GM04504 (cell line): ENCODE data around the gene PRKCSH.
A peak's percentile ranks its signal among the peaks of the same experiment; 100 is the strongest.
"Not testable (repeated sequence)": the region's sequence is repeated elsewhere in the genome, so short reads cannot be mapped to it uniquely, and the experiment has no call there.

Experiments
- DNase-seq: peaks from one replicate; pipeline ENCODE4 v3.0.0-alpha.2; 2012; ENCODE audit warnings: low read depth

PRKCSH gene

GRCh38 chr19:11435057-11435832 lies at the start of gene PRKCSH, which contains the start of gene ODAD3:
PRKCSH (plus strand) TSS chr19:11435635; CDS start chr19:11436118, 483 bp downstream.
ODAD3 (minus strand) TSS chr19:11435121; CDS start chr19:11435016, 105 bp downstream.
- peak; percentile 100 for DNase-seq

- DNase-seq, result no peak
These were observed 48.0 kb upstream of the PRKCSH start for GRCh38 chr19:11387162-11388034.

GRCh38 chr19:11390359-11390758 lies 45.1 kb upstream of the PRKCSH start:
- DNase-seq, result no peak

GRCh38 chr19:11390933-11391680 lies 44.3 kb upstream of the PRKCSH start:
- no peak for DNase-seq

GRCh38 chr19:11397089-11397610 lies 38.3 kb upstream of the PRKCSH start:
- DNase-seq, result no peak

GRCh38 chr19:11399667-11400066 lies 35.8 kb upstream of the PRKCSH start:
- no peak for DNase-seq

GRCh38 chr19:11400798-11401197 lies 34.6 kb upstream of the PRKCSH start:
- DNase-seq, result no peak

GRCh38 chr19:11401808-11402543 lies 33.5 kb upstream of the PRKCSH start:
- no peak for DNase-seq

- no peak for DNase-seq
These were observed 30.7 kb upstream of the PRKCSH start for GRCh38 chr19:11404588-11405222.

GRCh38 chr19:11405846-11406643 lies 29.4 kb upstream of the PRKCSH start:
- DNase-seq, result no peak

GRCh38 chr19:11406703-11407236 lies 28.7 kb upstream of the PRKCSH start:
- not testable (repeated sequence) for DNase-seq

- no peak for DNase-seq
These were observed 26.8 kb upstream of the PRKCSH start for GRCh38 chr19:11408591-11408990.

- DNase-seq, result no peak
These were observed 24.8 kb upstream of the PRKCSH start for GRCh38 chr19:11410682-11411081.

- DNase-seq, result no peak
These were observed 20.9 kb upstream of the PRKCSH start for GRCh38 chr19:11414544-11414943.

- no peak for DNase-seq
These were observed 18.9 kb upstream of the PRKCSH start for GRCh38 chr19:11416346-11417052.

GRCh38 chr19:11418094-11418548 lies 17.3 kb upstream of the PRKCSH start:
- no peak for DNase-seq

- DNase-seq, result no peak
These were observed 16.6 kb upstream of the PRKCSH start, which contains the start of gene RGL3 for GRCh38 chr19:11418549-11419506. RGL3 (minus strand) TSS chr19:11419314; CDS start chr19:11419278, 36 bp downstream.
